OCI-LY7 (cell line): Measurements from ENCODE around the gene KIAA0040. TPM values are rescaled to one million over a fixed set of nuclear protein-coding genes. Genes with fewer than 3 reads are reported as not detected.
A peak's percentile ranks its signal among the peaks of the same experiment; 100 is the strongest.

Experiments
- BruUV-seq: library from RNA; stranded (reverse); fragments of 400-500 nt; replicated peaks from 2 replicates; lab custom pipeline; 2021; lab: Mats Ljungman, UMichigan
- CTCF ChIA-PET: fragments of 300-600 bp; sonication (Branson Sonifier 250); formaldehyde crosslinking; loops from one replicate; lab custom pipeline; 2022; ENCODE audit warnings: antibody characterized with exemption; ENCODE audit not compliant: unreplicated experiment; lab: Charles Lee
- POLR2A ChIA-PET: fragments of 300-600 bp; sonication (Branson Sonifier 250); formaldehyde crosslinking; loops from one replicate; lab custom pipeline; 2022; ENCODE audit warnings: antibody characterized with exemption; lab: Charles Lee
- DNase-seq: peaks from one replicate; pipeline ENCODE4 v3.0.0-alpha.2; 2015; ENCODE audit warnings: low spot score
- H2AFZ ChIP-seq: fragments of 200-600 bp; sonication (generic), shearing (Covaris generic); 2 replicates; pipeline ENCODE4 v1.6.1; 2014; ENCODE audit warnings: mild to moderate bottlenecking, antibody characterized with exemption, low read length, moderate library complexity
- H3K27ac ChIP-seq: fragments of 200-600 bp; sonication (generic); 2 replicates; pipeline ENCODE4 v1.5.1; 2014; ENCODE audit warnings: mixed run types, low read depth, mild to moderate bottlenecking, moderate library complexity, low read length, inconsistent platforms; ENCODE audit not compliant: poor library complexity, severe bottlenecking
- H3K36me3 ChIP-seq: fragments of 200-600 bp; sonication (generic); 2 replicates; pipeline ENCODE4 v1.6.1; 2014; ENCODE audit warnings: mild to moderate bottlenecking, antibody characterized with exemption, low read length, moderate library complexity, mixed read lengths; ENCODE audit not compliant: insufficient read depth
- H3K4me1 ChIP-seq: fragments of 200-600 bp; sonication (generic); 2 replicates; pipeline ENCODE4 v1.5.1; 2014; ENCODE audit warnings: mild to moderate bottlenecking, low read length; ENCODE audit not compliant: insufficient read depth, poor library complexity, severe bottlenecking
- H3K4me2 ChIP-seq: fragments of 200-600 bp; sonication (generic); 2 replicates; pipeline ENCODE4 v1.6.1; 2014; ENCODE audit warnings: mild to moderate bottlenecking, low read length
- H3K4me3 ChIP-seq: fragments of 200-600 bp; sonication (generic); 2 replicates; pipeline ENCODE4 v1.5.1; 2014; ENCODE audit warnings: mild to moderate bottlenecking, low read depth, low read length; ENCODE audit not compliant: poor library complexity, severe bottlenecking
- H3K79me2 ChIP-seq: fragments of 200-600 bp; sonication (generic); 2 replicates; pipeline ENCODE4 v1.6.1; 2016; ENCODE audit warnings: low read depth, mild to moderate bottlenecking, low read length, moderate library complexity, mixed read lengths; ENCODE audit not compliant: insufficient read depth
- H3K9me2 ChIP-seq: fragments of 200-600 bp; sonication (generic); 2 replicates; pipeline ENCODE4 v1.6.1; 2016; ENCODE audit warnings: mild to moderate bottlenecking, low read length, mixed read lengths; ENCODE audit not compliant: insufficient read depth
- H3K9me3 ChIP-seq: fragments of 200-600 bp; sonication (generic); 2 replicates; pipeline ENCODE4 v1.6.1; 2014; ENCODE audit warnings: mild to moderate bottlenecking, mixed run types, low read length, mixed read lengths
- H4K20me1 ChIP-seq: fragments of 200-600 bp; sonication (generic); 2 replicates; pipeline ENCODE4 v1.6.1; 2014; ENCODE audit warnings: mild to moderate bottlenecking, antibody characterized with exemption, low read length, moderate library complexity, mixed read lengths; ENCODE audit not compliant: insufficient read depth
- EZH2phosphoT487 ChIP-seq: fragments of 200-600 bp; sonication (generic); IDR thresholded peaks from 2 replicates; pipeline ENCODE4 v1.6.1; 2018; ENCODE audit warnings: low read depth, borderline replicate concordance, mild to moderate bottlenecking, mixed run types, antibody characterized with exemption, low read length, moderate library complexity, mixed read lengths
- intact Hi-C: fragments of 100-400 bp; cut with micrococcal nuclease; formaldehyde crosslinking; loops from one replicate; pipeline ENCODE4 v1.10.0; 2022; ENCODE audit not compliant: unreplicated experiment
- total RNA-seq, 2 experiments: library from RNA; depleted of rRNA in 1 of 2; stranded (reverse); fragments of >200 nt in 1 of 2; shearing (Covaris generic) in 1 of 2; gene quantifications; 2 replicates each; pipeline ENCODE4 v1.2.3, GENCODE V29; 2014 to 2022
- TF ChIP-seq, protein P1 (sequence below): fragments of 200-600 bp; sonication (generic); conservative IDR thresholded peaks from 2 replicates; pipeline ENCODE4 v1.5.1; 2014; ENCODE audit warnings: mild to moderate bottlenecking, antibody characterized with exemption, low read length, moderate library complexity, mixed read lengths

The KIAA0040 gene
- total RNA-seq, 2 experiments from 2014 or later, result 50.2 to 54.7 TPM

DNA sequence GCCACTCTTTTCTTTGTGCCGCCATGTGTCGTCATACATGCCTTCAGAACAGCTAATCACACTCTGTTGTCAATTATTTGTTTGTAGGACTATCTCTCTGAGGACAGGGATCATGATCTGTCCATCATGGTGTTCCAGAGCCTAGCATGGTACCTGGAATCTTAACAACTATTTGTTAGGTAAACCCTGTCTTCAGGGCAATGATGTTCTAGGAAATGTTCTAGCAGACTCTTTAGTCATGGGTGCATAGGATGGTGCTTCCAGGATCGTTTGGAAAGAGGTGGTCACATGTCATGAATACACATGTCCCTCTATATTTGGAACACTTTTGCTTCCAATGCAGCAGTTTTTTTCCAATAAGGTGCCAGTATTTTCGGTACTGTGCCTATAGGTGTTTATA lies 18.2 kb upstream of the KIAA0040 start:
- H3K36me3 ChIP-seq, result no peaks in the 10 kb centered on the region; the same call in 1 of the 2 replicates
- H3K9me3 ChIP-seq, result peaks cover 16% of the 10 kb centered on the region; the same call in 1 of the 2 replicates
- H3K4me1 ChIP-seq, result peaks cover 63% of the 10 kb centered on the region
- BruUV-seq, result no TSS peak
- no peak overlapping the region for H3K4me3 ChIP-seq
- H2AFZ ChIP-seq, result peak overlapping the region; percentile 65; the same call in 1 of the 2 replicates
- POLR2A ChIA-PET, result interaction anchor here (1.5 to 11.7 kb wide), 5 partner anchors 11 to 96 kb away, joined by 4 to 257 read pairs (median 7); partner anchors contain the start of gene KIAA0040
- intact Hi-C loops, result no loop called here
- no peaks in the 10 kb centered on the region; the same call in 1 of the 2 replicates for H3K9me2 ChIP-seq
- peak overlapping the region; percentile 97 for H3K27ac ChIP-seq
- DNase-seq, result no peak
- CTCF ChIA-PET, result interaction anchor here (1.5 to 2.2 kb wide), 2 partner anchors 16 to 20 kb away, joined by 3 to 10 read pairs; no protein-coding TSS in a partner anchor
- H3K79me2 ChIP-seq, result no peaks in the 10 kb centered on the region
- no peaks in the 10 kb centered on the region for H4K20me1 ChIP-seq
- no peak for TF ChIP-seq EZH2phosphoT487
- TF ChIP-seq, protein P1, sequence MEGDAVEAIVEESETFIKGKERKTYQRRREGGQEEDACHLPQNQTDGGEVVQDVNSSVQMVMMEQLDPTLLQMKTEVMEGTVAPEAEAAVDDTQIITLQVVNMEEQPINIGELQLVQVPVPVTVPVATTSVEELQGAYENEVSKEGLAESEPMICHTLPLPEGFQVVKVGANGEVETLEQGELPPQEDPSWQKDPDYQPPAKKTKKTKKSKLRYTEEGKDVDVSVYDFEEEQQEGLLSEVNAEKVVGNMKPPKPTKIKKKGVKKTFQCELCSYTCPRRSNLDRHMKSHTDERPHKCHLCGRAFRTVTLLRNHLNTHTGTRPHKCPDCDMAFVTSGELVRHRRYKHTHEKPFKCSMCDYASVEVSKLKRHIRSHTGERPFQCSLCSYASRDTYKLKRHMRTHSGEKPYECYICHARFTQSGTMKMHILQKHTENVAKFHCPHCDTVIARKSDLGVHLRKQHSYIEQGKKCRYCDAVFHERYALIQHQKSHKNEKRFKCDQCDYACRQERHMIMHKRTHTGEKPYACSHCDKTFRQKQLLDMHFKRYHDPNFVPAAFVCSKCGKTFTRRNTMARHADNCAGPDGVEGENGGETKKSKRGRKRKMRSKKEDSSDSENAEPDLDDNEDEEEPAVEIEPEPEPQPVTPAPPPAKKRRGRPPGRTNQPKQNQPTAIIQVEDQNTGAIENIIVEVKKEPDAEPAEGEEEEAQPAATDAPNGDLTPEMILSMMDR, result no peak
- peak overlapping the region; percentile 78 for H3K4me2 ChIP-seq

- Histone ChIP-seq H2AFZ (peak overlapping the region; percentile 65; the same call in 1 of the 2 replicates), H3K4me2 (peak overlapping the region; percentile 78), H3K9me3 (peaks cover 16% of the 10 kb centered on the region; the same call in 1 of the 2 replicates), H3K27ac (peak overlapping the region; percentile 97), H3K79me2 (no peaks in the 10 kb centered on the region), H3K4me3 (peak overlapping the region; percentile 45), H3K4me1 (peaks cover 63% of the 10 kb centered on the region), H4K20me1 (no peaks in the 10 kb centered on the region), H3K36me3 (no peaks in the 10 kb centered on the region; the same call in 1 of the 2 replicates), H3K9me2 (no peaks in the 10 kb centered on the region; the same call in 1 of the 2 replicates)
- BruUV-seq, result TSS peak; percentile 91
- ChIA-PET POLR2A (interaction anchor here (0.7 to 11.7 kb wide), 11 partner anchors 9 to 101 kb away, joined by 3 to 257 read pairs (median 5); partner anchors contain the start of gene KIAA0040), CTCF (interaction anchor here (1.1 to 2.2 kb wide), 3 partner anchors 15 to 54 kb away, joined by 3 to 10 read pairs (median 6); no protein-coding TSS in a partner anchor)
- peak; percentile 63 for DNase-seq
- intact Hi-C loops, result loop anchor here (1.0 to 5.0 kb wide), 5 partner anchors 14 to 110 kb away; no protein-coding TSS in a partner anchor
- no peak for TF ChIP-seq EZH2phosphoT487
- TF ChIP-seq, protein P1, result no peak; the same call in none of the 2 replicates
These were observed 16.9 kb upstream of the KIAA0040 start for GRCh38 chr1:175209493-175209921.
